ENCODE data around the gene POLE. TPM values are rescaled to one million over a fixed set of nuclear protein-coding genes. Genes with fewer than 3 reads are reported as not detected.
A peak's percentile ranks its signal among the peaks of the same experiment; 100 is the strongest.

POLE gene
- total RNA-seq, 2 experiments from 2014 or later: 117 to 123 TPM

- Mint-ChIP-seq H3K9me3 (no peaks in the 10 kb centered on the region), H3K27ac (no peak overlapping the region), H3K4me3 (no peak overlapping the region), H3K36me3 (peaks cover 38% of the 10 kb centered on the region), H3K4me1 (no peaks in the 10 kb centered on the region), H3K27me3 (no peaks in the 10 kb centered on the region)
- no peak for DNase-seq
Measured at GRCh38 chr12:132639956-132640520, 47.1 kb downstream of the POLE start.

GRCh38 chr12:132638541-132639408 is 48.4 kb downstream of the POLE start:
- no peak overlapping the region for H3K27ac Mint-ChIP-seq
- no peak for DNase-seq
- H3K9me3 Mint-ChIP-seq: no peaks in the 10 kb centered on the region
- no peak overlapping the region for H3K4me3 Mint-ChIP-seq
- H3K27me3 Mint-ChIP-seq: no peaks in the 10 kb centered on the region
- H3K4me1 Mint-ChIP-seq: no peaks in the 10 kb centered on the region
- peaks cover 46% of the 10 kb centered on the region for H3K36me3 Mint-ChIP-seq

GRCh38 chr12:132637811-132638210 is 49.3 kb downstream of the POLE start:
- H3K27ac Mint-ChIP-seq: no peak overlapping the region
- peaks cover 46% of the 10 kb centered on the region for H3K36me3 Mint-ChIP-seq

GRCh38 chr12:132635076-132635955 is 51.8 kb downstream of the POLE start:
- Mint-ChIP-seq H3K36me3 (peaks cover 49% of the 10 kb centered on the region), H3K9me3 (no peaks in the 10 kb centered on the region), H3K4me1 (no peaks in the 10 kb centered on the region), H3K4me3 (no peak overlapping the region), H3K27me3 (no peaks in the 10 kb centered on the region), H3K27ac (peak overlapping the region; percentile 19)
- DNase-seq: no peak

More at GRCh38 chr12:132637811-132638210, 49.3 kb downstream of the POLE start:
- H3K4me1 Mint-ChIP-seq: no peaks in the 10 kb centered on the region
- no peaks in the 10 kb centered on the region for H3K27me3 Mint-ChIP-seq
- no peak for DNase-seq
- no peak overlapping the region for H3K4me3 Mint-ChIP-seq
- H3K9me3 Mint-ChIP-seq: no peaks in the 10 kb centered on the region

- H3K27me3 Mint-ChIP-seq: no peaks in the 10 kb centered on the region
- no peaks in the 10 kb centered on the region for H3K9me3 Mint-ChIP-seq
- H3K4me3 Mint-ChIP-seq: no peak overlapping the region
- no peak for DNase-seq
- H3K36me3 Mint-ChIP-seq: peaks cover 53% of the 10 kb centered on the region
- no peaks in the 10 kb centered on the region for H3K4me1 Mint-ChIP-seq
- H3K27ac Mint-ChIP-seq: no peak overlapping the region
Measured at GRCh38 chr12:132634411-132634990, 52.6 kb downstream of the POLE start.

- Mint-ChIP-seq H3K4me1 (no peaks in the 10 kb centered on the region), H3K4me3 (no peak overlapping the region), H3K27me3 (no peaks in the 10 kb centered on the region), H3K9me3 (no peaks in the 10 kb centered on the region), H3K36me3 (peaks cover 53% of the 10 kb centered on the region), H3K27ac (no peak overlapping the region)
- no peak for DNase-seq
Measured at GRCh38 chr12:132633901-132634300, 53.2 kb downstream of the POLE start.

GRCh38 chr12:132633398-132633797 is 53.7 kb downstream of the POLE start:
- no peaks in the 10 kb centered on the region for H3K27me3 Mint-ChIP-seq
- no peak overlapping the region for H3K27ac Mint-ChIP-seq
- DNase-seq: no peak
- H3K9me3 Mint-ChIP-seq: no peaks in the 10 kb centered on the region
- H3K36me3 Mint-ChIP-seq: peaks cover 54% of the 10 kb centered on the region
- H3K4me1 Mint-ChIP-seq: no peaks in the 10 kb centered on the region
- no peak overlapping the region for H3K4me3 Mint-ChIP-seq

GRCh38 chr12:132632521-132633228 is 54.5 kb downstream of the POLE start:
- no peak for DNase-seq
- H3K4me1 Mint-ChIP-seq: no peaks in the 10 kb centered on the region
- no peak overlapping the region for H3K4me3 Mint-ChIP-seq
- H3K36me3 Mint-ChIP-seq: peaks cover 49% of the 10 kb centered on the region
- no peaks in the 10 kb centered on the region for H3K9me3 Mint-ChIP-seq
- H3K27me3 Mint-ChIP-seq: no peaks in the 10 kb centered on the region
- no peak overlapping the region for H3K27ac Mint-ChIP-seq

GRCh38 chr12:132631666-132632065 is 55.5 kb downstream of the POLE start:
- Mint-ChIP-seq H3K36me3 (peaks cover 49% of the 10 kb centered on the region), H3K27ac (no peak overlapping the region), H3K27me3 (no peaks in the 10 kb centered on the region), H3K4me3 (no peak overlapping the region), H3K4me1 (no peaks in the 10 kb centered on the region), H3K9me3 (no peaks in the 10 kb centered on the region)
- DNase-seq: no peak

- DNase-seq: no peak
- Mint-ChIP-seq H3K9me3 (no peaks in the 10 kb centered on the region), H3K27ac (no peak overlapping the region), H3K4me1 (no peaks in the 10 kb centered on the region), H3K36me3 (peaks cover 47% of the 10 kb centered on the region), H3K27me3 (no peaks in the 10 kb centered on the region), H3K4me3 (no peak overlapping the region)
Measured at GRCh38 chr12:132630672-132631071, 56.5 kb downstream of the POLE start.

- H3K27ac Mint-ChIP-seq: no peak overlapping the region
- no peaks in the 10 kb centered on the region for H3K9me3 Mint-ChIP-seq
- no peaks in the 10 kb centered on the region for H3K27me3 Mint-ChIP-seq
- H3K4me1 Mint-ChIP-seq: no peaks in the 10 kb centered on the region
- H3K4me3 Mint-ChIP-seq: no peak overlapping the region
- no peak for DNase-seq
- peaks cover 37% of the 10 kb centered on the region for H3K36me3 Mint-ChIP-seq
Measured at GRCh38 chr12:132629330-132629729, 57.8 kb downstream of the POLE start.

- Mint-ChIP-seq H3K36me3 (peaks cover 22% of the 10 kb centered on the region), H3K9me3 (no peaks in the 10 kb centered on the region), H3K27ac (no peak overlapping the region), H3K4me3 (no peak overlapping the region), H3K4me1 (no peaks in the 10 kb centered on the region), H3K27me3 (peaks cover 2% of the 10 kb centered on the region)
- no peak for DNase-seq
Measured at GRCh38 chr12:132625731-132626430, 61.3 kb downstream of the POLE start.

- Mint-ChIP-seq H3K27ac (peak overlapping the region; percentile 3), H3K27me3 (peaks cover 6% of the 10 kb centered on the region), H3K4me1 (no peaks in the 10 kb centered on the region), H3K9me3 (no peaks in the 10 kb centered on the region), H3K36me3 (peaks cover 17% of the 10 kb centered on the region), H3K4me3 (no peak overlapping the region)
- DNase-seq: no peak
Measured at GRCh38 chr12:132624910-132625630, 62.1 kb downstream of the POLE start.

All from activated naive CD8-positive, alpha-beta T cell treated with anti-CD3 and anti-CD28 coated beads for 36 hours (primary cell).